Measurements from ENCODE around the gene HLTF.

DNA sequence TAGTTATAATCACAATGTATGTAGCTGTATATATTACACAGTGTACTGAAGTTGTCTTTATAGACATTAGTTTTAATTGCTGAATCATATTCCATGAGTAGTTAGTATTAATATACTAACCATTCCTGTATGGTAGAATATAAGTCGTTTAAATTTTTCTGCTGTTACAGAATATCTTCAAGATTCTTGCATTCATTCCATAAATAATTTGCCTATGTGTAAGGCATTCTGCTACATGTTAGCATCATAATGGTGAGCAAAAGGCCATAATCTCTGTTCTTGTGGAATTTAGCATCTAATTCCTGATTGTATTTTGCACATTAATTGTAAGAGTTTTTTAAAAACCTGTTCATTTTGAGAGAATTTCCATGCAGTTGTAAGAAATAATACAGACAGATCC is 80.9 kb downstream of the HLTF start:
- TF ChIP-seq POLR2A (IDR thresholded peaks at IDR 0.05; ENCODE audit: low read depth, low read length) (no peak), POLR2AphosphoS5 (IDR thresholded peaks at IDR 0.05; ENCODE audit: low read depth, low read length) (no peak), TAF1 (IDR thresholded peaks at IDR 0.05; ENCODE audit: borderline replicate concordance, low read depth, low read length) (no peak)

All from GM12892 (cell line).